Parathyroid adenoma (tissue), 2 donors: ENCODE data around the gene STRIP2.

ENCODE experiments used
- H2AFZ ChIP-seq: fragments of 300-600 bp; sonication (generic); one replicate; pipeline ENCODE4 v1.7.0; 2017; ENCODE audit warnings: antibody characterized with exemption, mild to moderate bottlenecking
- H3K27ac ChIP-seq: fragments of 300-600 bp; sonication (generic); one replicate; pipeline ENCODE4 v1.7.0; 2017
- H3K27me3 ChIP-seq: fragments of 300-600 bp; sonication (generic); one replicate; pipeline ENCODE4 v1.7.0; 2017; ENCODE audit warnings: low read length; ENCODE audit not compliant: control insufficient read depth, insufficient read depth
- H3K36me3 ChIP-seq: fragments of 300-600 bp; sonication (generic); one replicate; pipeline ENCODE4 v1.7.0; 2017; ENCODE audit warnings: low read length; ENCODE audit not compliant: control insufficient read depth, insufficient read depth
- H3K4me1 ChIP-seq: fragments of 300-600 bp; sonication (generic); one replicate; pipeline ENCODE4 v1.7.0; 2017; ENCODE audit warnings: control low read depth
- H3K4me2 ChIP-seq: fragments of 300-600 bp; sonication (generic); one replicate; pipeline ENCODE4 v1.7.0; 2017; ENCODE audit warnings: low read length
- H3K4me3 ChIP-seq: fragments of 300-600 bp; sonication (generic); one replicate; pipeline ENCODE4 v1.7.0; 2017; ENCODE audit warnings: low read depth, low read length
- H3K79me2 ChIP-seq: fragments of 300-600 bp; sonication (generic); one replicate; pipeline ENCODE4 v1.7.0; 2017; ENCODE audit warnings: control low read depth
- H3K9ac ChIP-seq: fragments of 300-600 bp; sonication (generic); one replicate; pipeline ENCODE4 v1.7.0; 2017; ENCODE audit warnings: mild to moderate bottlenecking
- H3K9me3 ChIP-seq: fragments of 300-600 bp; sonication (generic); one replicate; pipeline ENCODE4 v1.7.0; 2017; ENCODE audit warnings: low read length; ENCODE audit not compliant: control insufficient read depth
- TF ChIP-seq, protein P1 (sequence below): fragments of 300-600 bp; sonication (generic); IDR thresholded peaks from one replicate; pipeline ENCODE4 v1.7.0; 2017; ENCODE audit warnings: antibody characterized with exemption, mild to moderate bottlenecking
- donor health status: primary hyperparathyroidism.

STRIP2 gene

DNA sequence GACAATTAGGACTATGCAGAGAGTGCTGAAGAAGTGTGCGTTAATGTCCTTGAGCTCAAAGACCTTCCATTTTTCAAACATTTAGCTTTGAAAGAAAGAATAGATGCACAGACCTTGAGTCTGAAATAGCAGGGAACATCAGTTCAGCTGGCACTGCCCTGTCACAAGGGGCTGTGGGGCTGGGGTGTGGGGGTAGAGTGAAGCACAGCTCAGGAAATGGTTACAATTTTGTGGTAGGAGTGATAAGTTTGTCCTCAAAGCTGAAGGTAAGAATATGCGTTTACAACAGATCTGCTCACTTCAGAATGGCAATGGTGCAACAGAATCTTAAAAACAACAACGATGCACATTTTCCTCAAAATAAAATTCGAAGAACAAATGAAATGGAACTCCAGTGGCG lies 101.7 kb downstream of the STRIP2 start:
- H3K9ac ChIP-seq, result no peak overlapping the region
- H3K36me3 ChIP-seq, result no peaks in the 10 kb centered on the region
- H3K79me2 ChIP-seq, result no peaks in the 10 kb centered on the region
- TF ChIP-seq, protein P1, sequence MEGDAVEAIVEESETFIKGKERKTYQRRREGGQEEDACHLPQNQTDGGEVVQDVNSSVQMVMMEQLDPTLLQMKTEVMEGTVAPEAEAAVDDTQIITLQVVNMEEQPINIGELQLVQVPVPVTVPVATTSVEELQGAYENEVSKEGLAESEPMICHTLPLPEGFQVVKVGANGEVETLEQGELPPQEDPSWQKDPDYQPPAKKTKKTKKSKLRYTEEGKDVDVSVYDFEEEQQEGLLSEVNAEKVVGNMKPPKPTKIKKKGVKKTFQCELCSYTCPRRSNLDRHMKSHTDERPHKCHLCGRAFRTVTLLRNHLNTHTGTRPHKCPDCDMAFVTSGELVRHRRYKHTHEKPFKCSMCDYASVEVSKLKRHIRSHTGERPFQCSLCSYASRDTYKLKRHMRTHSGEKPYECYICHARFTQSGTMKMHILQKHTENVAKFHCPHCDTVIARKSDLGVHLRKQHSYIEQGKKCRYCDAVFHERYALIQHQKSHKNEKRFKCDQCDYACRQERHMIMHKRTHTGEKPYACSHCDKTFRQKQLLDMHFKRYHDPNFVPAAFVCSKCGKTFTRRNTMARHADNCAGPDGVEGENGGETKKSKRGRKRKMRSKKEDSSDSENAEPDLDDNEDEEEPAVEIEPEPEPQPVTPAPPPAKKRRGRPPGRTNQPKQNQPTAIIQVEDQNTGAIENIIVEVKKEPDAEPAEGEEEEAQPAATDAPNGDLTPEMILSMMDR, result no peak
- no peaks in the 10 kb centered on the region for H3K27me3 ChIP-seq
- no peak overlapping the region for H3K27ac ChIP-seq
- no peak overlapping the region for H2AFZ ChIP-seq
- no peaks in the 10 kb centered on the region for H3K9me3 ChIP-seq
- H3K4me2 ChIP-seq, result no peak overlapping the region
- no peak overlapping the region for H3K4me3 ChIP-seq
- H3K4me1 ChIP-seq, result no peaks in the 10 kb centered on the region

DNA sequence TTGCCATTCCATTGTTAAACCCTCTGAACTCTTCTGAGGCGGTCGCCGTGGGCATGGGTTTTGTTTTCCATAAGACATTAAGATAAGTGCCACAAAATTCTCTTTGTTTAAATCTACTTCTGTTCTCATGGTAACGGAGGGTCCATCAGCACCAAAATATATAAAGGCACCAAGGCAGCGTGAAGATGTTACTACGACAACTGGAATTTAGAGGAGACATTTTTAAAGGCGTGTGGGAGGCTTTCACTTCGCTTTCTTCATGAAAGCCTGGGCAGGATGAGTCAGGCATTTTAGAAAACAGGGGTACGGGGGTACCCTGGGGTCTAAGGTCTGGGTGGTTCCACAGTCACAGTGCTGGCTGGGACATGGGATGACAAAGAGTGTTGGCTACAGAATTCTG lies 102.1 kb downstream of the STRIP2 start:
- TF ChIP-seq, protein P1, result no peak
- H3K27ac ChIP-seq, result no peak overlapping the region
- no peaks in the 10 kb centered on the region for H3K9me3 ChIP-seq

More for the DNA sequence above, 102.1 kb downstream of the STRIP2 start:
- no peak overlapping the region for H3K4me2 ChIP-seq
- H3K4me3 ChIP-seq, result no peak overlapping the region
- H3K79me2 ChIP-seq, result no peaks in the 10 kb centered on the region
- no peaks in the 10 kb centered on the region for H3K36me3 ChIP-seq
- H3K4me1 ChIP-seq, result no peaks in the 10 kb centered on the region
- H3K27me3 ChIP-seq, result no peaks in the 10 kb centered on the region
- no peak overlapping the region for H2AFZ ChIP-seq
- H3K9ac ChIP-seq, result no peak overlapping the region
